ENCODE results near the gene ZNF441. TPM values are rescaled to one million over a fixed set of nuclear protein-coding genes. Genes with fewer than 3 reads are reported as not detected.

Gene ZNF441
- total RNA-seq, 1 donor from 2014 or later = 6.4 TPM

GRCh38 chr19:11736696-11737095 lies 30.1 kb upstream of the ZNF441 start:
- no peak for DNase-seq (ENCODE audit: extremely low spot score, unreplicated experiment)

GRCh38 chr19:11737964-11738745 lies 28.6 kb upstream of the ZNF441 start:
- Mint-ChIP-seq H3K9me3 (ENCODE audit: unreplicated experiment) (no peaks in the 10 kb centered on the region), H3K4me1 (ENCODE audit: unreplicated experiment) (peaks cover 27% of the 10 kb centered on the region), H3K4me3 (ENCODE audit: unreplicated experiment) (peak overlapping the region; percentile 99), H3K36me3 (ENCODE audit: unreplicated experiment) (peaks cover 5% of the 10 kb centered on the region), H3K27ac (ENCODE audit: unreplicated experiment) (peak overlapping the region; percentile 98), H3K27me3 (ENCODE audit: unreplicated experiment) (no peaks in the 10 kb centered on the region)
- no peak for TF ChIP-seq CTCF (IDR thresholded peaks at IDR 0.05)
- DNase-seq (ENCODE audit: extremely low spot score, unreplicated experiment) = peak; percentile 85

More at GRCh38 chr19:11736696-11737095, 30.1 kb upstream of the ZNF441 start:
- no peaks in the 10 kb centered on the region for H3K27me3 Mint-ChIP-seq (ENCODE audit: unreplicated experiment)
- H3K27ac Mint-ChIP-seq (ENCODE audit: unreplicated experiment) = no peak overlapping the region
- peaks cover 7% of the 10 kb centered on the region for H3K36me3 Mint-ChIP-seq (ENCODE audit: unreplicated experiment)
- TF ChIP-seq CTCF (IDR thresholded peaks at IDR 0.05) = no peak
- peak overlapping the region; percentile 99 for H3K4me3 Mint-ChIP-seq (ENCODE audit: unreplicated experiment)
- H3K9me3 Mint-ChIP-seq (ENCODE audit: unreplicated experiment) = no peaks in the 10 kb centered on the region
- peaks cover 27% of the 10 kb centered on the region for H3K4me1 Mint-ChIP-seq (ENCODE audit: unreplicated experiment)

GRCh38 chr19:11738746-11739620 lies 27.8 kb upstream of the ZNF441 start, which contains the start of gene ZNF823:
ZNF823 (minus strand) TSS chr19:11738946; CDS start chr19:11738819, 127 bp downstream.
- TF ChIP-seq CTCF (IDR thresholded peaks at IDR 0.05) = no peak
- Mint-ChIP-seq H3K9me3 (ENCODE audit: unreplicated experiment) (no peaks in the 10 kb centered on the region), H3K27me3 (ENCODE audit: unreplicated experiment) (no peaks in the 10 kb centered on the region), H3K4me1 (ENCODE audit: unreplicated experiment) (peaks cover 27% of the 10 kb centered on the region), H3K27ac (ENCODE audit: unreplicated experiment) (peak within 1 kb of the TSS; percentile 98), H3K36me3 (ENCODE audit: unreplicated experiment) (peaks cover 5% of the 10 kb centered on the region), H3K4me3 (ENCODE audit: unreplicated experiment) (peak within 1 kb of the TSS; percentile 99)
- peak; percentile 99 for DNase-seq (ENCODE audit: extremely low spot score, unreplicated experiment)

- H3K4me3 Mint-ChIP-seq (ENCODE audit: unreplicated experiment) = no peak overlapping the region
- TF ChIP-seq CTCF (IDR thresholded peaks at IDR 0.05) = no peak
- no peaks in the 10 kb centered on the region for H3K4me1 Mint-ChIP-seq (ENCODE audit: unreplicated experiment)
- DNase-seq (ENCODE audit: extremely low spot score, unreplicated experiment) = no peak
- H3K36me3 Mint-ChIP-seq (ENCODE audit: unreplicated experiment) = peaks cover 4% of the 10 kb centered on the region
- H3K27ac Mint-ChIP-seq (ENCODE audit: unreplicated experiment) = no peak overlapping the region
- H3K9me3 Mint-ChIP-seq (ENCODE audit: unreplicated experiment) = peaks cover 29% of the 10 kb centered on the region
- peaks cover 10% of the 10 kb centered on the region for H3K27me3 Mint-ChIP-seq (ENCODE audit: unreplicated experiment)
Measured at GRCh38 chr19:11745869-11746268, 20.9 kb upstream of the ZNF441 start.

GRCh38 chr19:11747277-11747676 lies 19.5 kb upstream of the ZNF441 start:
- no peak overlapping the region for H3K4me3 Mint-ChIP-seq (ENCODE audit: unreplicated experiment)
- DNase-seq (ENCODE audit: extremely low spot score, unreplicated experiment) = no peak

More at GRCh38 chr19:11747277-11747676, 19.5 kb upstream of the ZNF441 start:
- peaks cover 41% of the 10 kb centered on the region for H3K9me3 Mint-ChIP-seq (ENCODE audit: unreplicated experiment)
- no peaks in the 10 kb centered on the region for H3K4me1 Mint-ChIP-seq (ENCODE audit: unreplicated experiment)
- peaks cover 6% of the 10 kb centered on the region for H3K36me3 Mint-ChIP-seq (ENCODE audit: unreplicated experiment)
- no peak overlapping the region for H3K27ac Mint-ChIP-seq (ENCODE audit: unreplicated experiment)
- H3K27me3 Mint-ChIP-seq (ENCODE audit: unreplicated experiment) = peaks cover 14% of the 10 kb centered on the region
- no peak for TF ChIP-seq CTCF (IDR thresholded peaks at IDR 0.05)
